Esophagus muscularis mucosa (tissue), 4 donors: Measurements from ENCODE around the gene MARCKSL1. TPM values are rescaled to one million over a fixed set of nuclear protein-coding genes. Genes with fewer than 3 reads are reported as not detected.
"Not testable (repeated sequence)": the region's sequence is repeated elsewhere in the genome, so short reads cannot be mapped to it uniquely, and the experiment has no call there.

Source experiments
- DNase-seq: peaks from one replicate; pipeline ENCODE4 v3.0.0-alpha.2; 2017; ENCODE audit errors: extremely low spot score
- H3K27ac ChIP-seq, 4 donors: fragments of 200-600 bp; sonication (generic); replicated peaks in 1 of 4; 1 replicate in 3 of 4; 2 replicates in 1 of 4; pipeline ENCODE4 v1.5.1; 2016 to 2019; ENCODE audit warnings: mild to moderate bottlenecking in 1 of 4
- H3K27me3 ChIP-seq, 4 donors: fragments of 200-600 bp; sonication (generic); one replicate each; pipeline versions ENCODE4 v1.5.1 to v1.6.0; 2016 to 2019
- H3K36me3 ChIP-seq, 4 donors: fragments of 200-600 bp; sonication (generic); one replicate each; pipeline ENCODE4 v1.5.1; 2016 to 2019
- H3K4me1 ChIP-seq, 4 donors: fragments of 200-600 bp; sonication (generic); one replicate each; pipeline ENCODE4 v1.5.1; 2016 to 2019
- H3K4me3 ChIP-seq, 4 donors: fragments of 200-600 bp; sonication (generic); 1 replicate in 2 of 4; 2 replicates in 2 of 4; pipeline ENCODE4 v1.5.1; 2016 to 2019; ENCODE audit warnings: mild to moderate bottlenecking in 4 of 4, moderate library complexity in 1 of 4
- H3K9me3 ChIP-seq, 4 donors: fragments of 200-600 bp; sonication (generic); 1 replicate in 3 of 4; 2 replicates in 1 of 4; pipeline ENCODE4 v1.5.1; 2016 to 2019
- EP300 ChIP-seq: sonication (generic); formaldehyde crosslinking; IDR thresholded peaks from one replicate; pipeline ENCODE4 v1.6.1; 2017; ENCODE audit warnings: antibody characterized with exemption
- POLR2A ChIP-seq: fragments of 450-650 bp; IDR thresholded peaks from one replicate; pipeline ENCODE4 v1.6.1; 2017; ENCODE audit warnings: antibody characterized with exemption, moderate library complexity, mild to moderate bottlenecking, low read depth
- POLR2AphosphoS5 ChIP-seq, 2 donors: sonication (generic); formaldehyde crosslinking; IDR thresholded peaks; one replicate each; pipeline ENCODE4 v1.6.1; 2017; ENCODE audit warnings: antibody characterized with exemption in 2 of 2
- WGBS: methylation state at CpG from one replicate; pipeline ENCODE4 v1.1.5; 2018; 5-methylcytosine and 5-hydroxymethylcytosine counted together
- intact Hi-C: fragments of 100-400 bp; cut with DNase I; formaldehyde crosslinking; loops from one replicate; pipeline ENCODE4 v1.15.1; 2023
- small RNA-seq, 3 donors: library from RNA; depleted of rRNA; stranded (forward); fragments of <200 nt; gene quantifications; one replicate each; pipeline ENCODE3, GENCODE V24; 2016
- total RNA-seq, 4 donors: library from RNA; depleted of rRNA; stranded (reverse); fragments of >200 nt; gene quantifications; one replicate each; pipeline versions ENCODE4 v1.1.0 to v1.2.1, GENCODE V29; 2016
- TF ChIP-seq, protein P1 (sequence below), 3 experiments: fragments of 200-600 bp in 2 of 3; fragments of 450-650 bp in 1 of 3; sonication (generic) in 2 of 3; IDR thresholded peaks; one replicate each; pipeline ENCODE4 v1.5.1; 2017 to 2019; ENCODE audit warnings: antibody characterized with exemption in 3 of 3, mild to moderate bottlenecking in 2 of 3, moderate library complexity in 1 of 3

Gene MARCKSL1
- total RNA-seq, 4 donors from 2014 or later = 4.2 to 10.9 (median 9.2) TPM

- WGBS = 89% methylated on average over 4 of the region's 4 CpGs
- H3K27ac ChIP-seq = no peak overlapping the region
- H3K9me3 ChIP-seq = no peaks in the 10 kb centered on the region
- H3K36me3 ChIP-seq = no peaks in the 10 kb centered on the region
- TF ChIP-seq POLR2A (no peak), EP300 (no peak), POLR2AphosphoS5 (IDR thresholded peaks at IDR 0.05) (no peak)
- TF ChIP-seq, protein P1, sequence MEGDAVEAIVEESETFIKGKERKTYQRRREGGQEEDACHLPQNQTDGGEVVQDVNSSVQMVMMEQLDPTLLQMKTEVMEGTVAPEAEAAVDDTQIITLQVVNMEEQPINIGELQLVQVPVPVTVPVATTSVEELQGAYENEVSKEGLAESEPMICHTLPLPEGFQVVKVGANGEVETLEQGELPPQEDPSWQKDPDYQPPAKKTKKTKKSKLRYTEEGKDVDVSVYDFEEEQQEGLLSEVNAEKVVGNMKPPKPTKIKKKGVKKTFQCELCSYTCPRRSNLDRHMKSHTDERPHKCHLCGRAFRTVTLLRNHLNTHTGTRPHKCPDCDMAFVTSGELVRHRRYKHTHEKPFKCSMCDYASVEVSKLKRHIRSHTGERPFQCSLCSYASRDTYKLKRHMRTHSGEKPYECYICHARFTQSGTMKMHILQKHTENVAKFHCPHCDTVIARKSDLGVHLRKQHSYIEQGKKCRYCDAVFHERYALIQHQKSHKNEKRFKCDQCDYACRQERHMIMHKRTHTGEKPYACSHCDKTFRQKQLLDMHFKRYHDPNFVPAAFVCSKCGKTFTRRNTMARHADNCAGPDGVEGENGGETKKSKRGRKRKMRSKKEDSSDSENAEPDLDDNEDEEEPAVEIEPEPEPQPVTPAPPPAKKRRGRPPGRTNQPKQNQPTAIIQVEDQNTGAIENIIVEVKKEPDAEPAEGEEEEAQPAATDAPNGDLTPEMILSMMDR (IDR thresholded peaks at IDR 0.05) = no peak
- H3K27me3 ChIP-seq = no peaks in the 10 kb centered on the region
- peaks cover 5 to 10% (median 6%) of the 10 kb centered on the region in 4 donors for H3K4me1 ChIP-seq
- H3K4me3 ChIP-seq = no peak overlapping the region
- intact Hi-C loops = no loop called here
- no peak for DNase-seq
These were observed 49.3 kb downstream of the MARCKSL1 start for GRCh38 chr1:32286763-32287162.

GRCh38 chr1:32285658-32286057, 50.4 kb downstream of the MARCKSL1 start:
- TF ChIP-seq POLR2AphosphoS5 (IDR thresholded peaks at IDR 0.05) (no peak), EP300 (no peak), POLR2A (no peak)
- TF ChIP-seq, protein P1 (IDR thresholded peaks at IDR 0.05) = no peak
- Histone ChIP-seq H3K4me1 (no peaks in the 10 kb centered on the region), H3K27ac (no peak overlapping the region), H3K27me3 (no peaks in the 10 kb centered on the region), H3K4me3 (no peak overlapping the region), H3K9me3 (no peaks in the 10 kb centered on the region), H3K36me3 (no peaks in the 10 kb centered on the region)
- no peak for DNase-seq
- 92% methylated on average over 3 of the region's 3 CpGs for WGBS
- intact Hi-C loops = no loop called here

DNA sequence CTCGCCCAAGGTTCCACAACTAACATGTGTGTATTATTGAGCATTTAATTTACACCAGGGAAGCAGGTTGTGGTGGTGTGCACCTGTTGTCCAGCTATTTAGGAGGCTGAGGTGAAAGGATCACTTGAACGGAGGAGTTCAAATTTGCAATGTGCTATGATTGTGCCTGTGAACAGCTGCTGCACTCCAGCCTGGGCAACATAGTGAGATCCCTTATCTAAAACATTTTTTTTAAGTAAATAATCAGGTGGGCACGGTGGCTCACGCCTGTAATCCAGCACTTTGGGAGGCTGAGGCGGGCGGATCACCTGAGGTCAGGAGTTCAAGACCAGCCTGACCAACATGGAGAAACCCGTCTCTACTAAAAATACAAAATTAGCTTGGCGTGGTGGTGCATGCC, 51.3 kb downstream of the MARCKSL1 start:
- H3K4me1 ChIP-seq, H3K27me3 ChIP-seq, H3K27ac ChIP-seq, intact Hi-C loops, H3K36me3 ChIP-seq, DNase-seq, H3K4me3 ChIP-seq, H3K9me3 ChIP-seq: not testable (repeated sequence)
- 93% methylated on average over 6 of the region's 8 CpGs for WGBS

Small RNA genes within 50 kb of the gene (small RNA-seq; reads per million reads assigned to genes)
- 0 reads per million in 3 donors for gene RF00019

Other genes starting within 250 kb of the MARCKSL1 start
- 10 to 100 TPM; 47.8 to 71.3 (median 55.4) TPM for gene KPNA6, start 228.2 kb downstream of the MARCKSL1 start, total RNA-seq
- gene TXLNA, start 156.6 kb downstream of the MARCKSL1 start, total RNA-seq = 10 to 100 TPM; 43.6 to 88.4 (median 70.4) TPM
- gene CCDC28B, start 135.6 kb downstream of the MARCKSL1 start, total RNA-seq = 1 to 10 TPM; 5.0 to 7.8 (median 6.5) TPM
- gene IQCC, start 130.6 kb downstream of the MARCKSL1 start, total RNA-seq = 1 to 10 TPM in 3 of 4 donors, under 1 TPM in 1; 0.66 to 2.1 (median 1.1) TPM
- gene DCDC2B, start 127.1 kb downstream of the MARCKSL1 start, total RNA-seq = not detected
- gene TMEM234, start 113.9 kb downstream of the MARCKSL1 start, total RNA-seq = 1 to 10 TPM; 6.6 to 10.0 (median 8.2) TPM
- gene EIF3I, start 113.8 kb downstream of the MARCKSL1 start, total RNA-seq = 100 to 1,000 TPM; 141 to 214 (median 167) TPM
- 1 to 10 TPM in 3 of 4 donors, under 1 TPM in 1; 0.83 to 6.7 (median 4.7) TPM for gene FAM167B, start 89.0 kb downstream of the MARCKSL1 start, total RNA-seq
- gene LCK, start 85.0 kb downstream of the MARCKSL1 start, total RNA-seq = 1 to 10 TPM in 2 of 4 donors, under 1 TPM in 2; 0.42 to 2.8 (median 1.1) TPM
- 10 to 100 TPM; 42.8 to 70.4 (median 51.4) TPM for gene HDAC1, start 44.1 kb downstream of the MARCKSL1 start, total RNA-seq
- gene FAM229A, start 26.3 kb upstream of the MARCKSL1 start, total RNA-seq = 1 to 10 TPM; 1.3 to 8.7 (median 4.9) TPM
- gene TSSK3, start 26.3 kb upstream of the MARCKSL1 start, total RNA-seq = 1 to 10 TPM in 1 of 4 donors, under 1 TPM in 1, not detected in 2; 0.86 to 3.7 TPM
- 10 to 100 TPM; 57.3 to 67.9 (median 63.4) TPM for gene BSDC1, start 58.2 kb upstream of the MARCKSL1 start, total RNA-seq
- gene ZBTB8B, start 128.8 kb upstream of the MARCKSL1 start, total RNA-seq = under 1 TPM; under 0.01 to 0.06 (median 0.03) TPM
- gene ZBTB8A, start 203.2 kb upstream of the MARCKSL1 start, total RNA-seq = 10 to 100 TPM in 2 of 4 donors, 1 to 10 TPM in 2; 6.8 to 12.0 (median 10.3) TPM